Activated T-helper 1 cell treated with anti-CD3 and anti-CD28 coated beads, Interleukin-12 subunit alpha, Interleukin-12 subunit beta, Interleukin-2, Interleukin-4 antibody, amounts not matched to agents 30 ng/mL and 10 ng/mL and 1 ng/mL, durations not matched to agents 14 hours and 24 hours and 36 hours (primary cell): ENCODE measurements around the gene THSD7A. TPM values are rescaled to one million over a fixed set of nuclear protein-coding genes. Genes with fewer than 3 reads are reported as not detected.

Experiments used
- DNase-seq: peaks from one replicate; pipeline ENCODE4 v3.0.0; 2021; ENCODE audit warnings: low spot score
- H3K27ac Mint-ChIP-seq: one replicate; pipeline ENCODE4 v1.8.0; 2021; ENCODE audit warnings: mild to moderate bottlenecking, mixed read lengths
- H3K27me3 Mint-ChIP-seq: one replicate; pipeline ENCODE4 v1.8.0; 2022; ENCODE audit warnings: mild to moderate bottlenecking, moderate library complexity, mixed read lengths; ENCODE audit not compliant: insufficient read depth
- H3K36me3 Mint-ChIP-seq: one replicate; pipeline ENCODE4 v1.8.0; 2021; ENCODE audit warnings: low read depth, mixed read lengths
- H3K4me1 Mint-ChIP-seq: one replicate; pipeline ENCODE4 v1.8.0; 2021; ENCODE audit warnings: low read depth, mixed read lengths
- H3K4me3 Mint-ChIP-seq: one replicate; pipeline ENCODE4 v1.8.0; 2021; ENCODE audit warnings: mild to moderate bottlenecking, moderate library complexity, mixed read lengths
- H3K9me3 Mint-ChIP-seq: one replicate; pipeline ENCODE4 v1.8.0; 2021; ENCODE audit warnings: mixed read lengths
- intact Hi-C: fragments of 100-400 bp; cut with micrococcal nuclease; formaldehyde crosslinking; loops from one replicate; pipeline ENCODE4 v1.15.1; 2024
- total RNA-seq: library from RNA; stranded (reverse); gene quantifications from 2 replicates; pipeline ENCODE4 v1.2.3, GENCODE V29; 2022

THSD7A gene
- total RNA-seq, 1 donor from 2014 or later: not detected

GRCh38 chr7:11757153-11757552, 74.8 kb downstream of the THSD7A start:
- H3K36me3 Mint-ChIP-seq: no peaks in the 10 kb centered on the region
- no peak overlapping the region for H3K4me3 Mint-ChIP-seq
- no peak for DNase-seq
- H3K27ac Mint-ChIP-seq: no peak overlapping the region
- no peaks in the 10 kb centered on the region for H3K27me3 Mint-ChIP-seq
- no peaks in the 10 kb centered on the region for H3K4me1 Mint-ChIP-seq
- no peaks in the 10 kb centered on the region for H3K9me3 Mint-ChIP-seq
- intact Hi-C loops: no loop called here

DNA sequence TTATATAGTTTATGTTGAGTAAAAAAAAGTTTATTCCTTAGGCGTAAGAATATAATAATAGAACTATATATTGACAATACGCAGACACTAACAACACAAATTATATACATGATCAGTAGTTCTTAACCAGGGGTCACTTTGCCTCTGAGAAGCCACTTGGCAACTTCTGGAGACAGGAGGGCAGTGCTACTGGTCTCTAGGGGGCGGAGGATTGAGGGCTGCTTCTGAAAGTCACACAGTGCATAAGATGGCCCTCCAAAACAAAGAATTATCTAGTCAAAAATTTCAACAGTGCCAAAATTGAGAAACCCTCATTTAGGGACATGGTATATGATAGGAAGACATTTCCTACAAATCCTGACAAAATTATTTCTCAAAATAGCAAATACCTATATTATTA, 77.1 kb downstream of the THSD7A start:
- intact Hi-C loops: no loop called here
- Mint-ChIP-seq H3K27ac (no peak overlapping the region), H3K9me3 (no peaks in the 10 kb centered on the region), H3K36me3 (no peaks in the 10 kb centered on the region), H3K4me1 (no peaks in the 10 kb centered on the region), H3K4me3 (no peak overlapping the region), H3K27me3 (no peaks in the 10 kb centered on the region)
- no peak for DNase-seq

GRCh38 chr7:11754123-11754522, 77.9 kb downstream of the THSD7A start:
- Mint-ChIP-seq H3K27me3 (no peaks in the 10 kb centered on the region), H3K4me1 (no peaks in the 10 kb centered on the region), H3K9me3 (no peaks in the 10 kb centered on the region), H3K4me3 (no peak overlapping the region), H3K27ac (no peak overlapping the region), H3K36me3 (no peaks in the 10 kb centered on the region)
- DNase-seq: no peak
- intact Hi-C loops: no loop called here

- Mint-ChIP-seq H3K27me3 (no peaks in the 10 kb centered on the region), H3K4me3 (no peak overlapping the region), H3K4me1 (no peaks in the 10 kb centered on the region), H3K36me3 (no peaks in the 10 kb centered on the region), H3K27ac (no peak overlapping the region), H3K9me3 (no peaks in the 10 kb centered on the region)
- intact Hi-C loops: no loop called here
- DNase-seq: no peak
Observed at GRCh38 chr7:11753433-11753832, 78.6 kb downstream of the THSD7A start.

GRCh38 chr7:11751807-11752389, 80.1 kb downstream of the THSD7A start:
- Mint-ChIP-seq H3K36me3 (no peaks in the 10 kb centered on the region), H3K27ac (no peak overlapping the region), H3K27me3 (no peaks in the 10 kb centered on the region), H3K4me3 (no peak overlapping the region), H3K9me3 (no peaks in the 10 kb centered on the region), H3K4me1 (no peaks in the 10 kb centered on the region)
- no peak for DNase-seq
- intact Hi-C loops: no loop called here

- no peak overlapping the region for H3K4me3 Mint-ChIP-seq
- no peak overlapping the region for H3K27ac Mint-ChIP-seq
- intact Hi-C loops: no loop called here
- no peaks in the 10 kb centered on the region for H3K36me3 Mint-ChIP-seq
- no peak for DNase-seq
- H3K9me3 Mint-ChIP-seq: no peaks in the 10 kb centered on the region
- no peaks in the 10 kb centered on the region for H3K4me1 Mint-ChIP-seq
- no peaks in the 10 kb centered on the region for H3K27me3 Mint-ChIP-seq
Observed at GRCh38 chr7:11751315-11751714, 80.7 kb downstream of the THSD7A start.

- H3K4me1 Mint-ChIP-seq: no peaks in the 10 kb centered on the region
- intact Hi-C loops: no loop called here
- H3K36me3 Mint-ChIP-seq: no peaks in the 10 kb centered on the region
- no peaks in the 10 kb centered on the region for H3K27me3 Mint-ChIP-seq
- H3K27ac Mint-ChIP-seq: no peak overlapping the region
- no peak for DNase-seq
- H3K4me3 Mint-ChIP-seq: no peak overlapping the region
- no peaks in the 10 kb centered on the region for H3K9me3 Mint-ChIP-seq
Observed at GRCh38 chr7:11750191-11750590, 81.8 kb downstream of the THSD7A start.

GRCh38 chr7:11749629-11750028, 82.4 kb downstream of the THSD7A start:
- no peak for DNase-seq
- no peaks in the 10 kb centered on the region for H3K36me3 Mint-ChIP-seq
- no peaks in the 10 kb centered on the region for H3K27me3 Mint-ChIP-seq
- H3K27ac Mint-ChIP-seq: no peak overlapping the region
- H3K9me3 Mint-ChIP-seq: no peaks in the 10 kb centered on the region
- no peaks in the 10 kb centered on the region for H3K4me1 Mint-ChIP-seq
- H3K4me3 Mint-ChIP-seq: no peak overlapping the region
- intact Hi-C loops: no loop called here

DNA sequence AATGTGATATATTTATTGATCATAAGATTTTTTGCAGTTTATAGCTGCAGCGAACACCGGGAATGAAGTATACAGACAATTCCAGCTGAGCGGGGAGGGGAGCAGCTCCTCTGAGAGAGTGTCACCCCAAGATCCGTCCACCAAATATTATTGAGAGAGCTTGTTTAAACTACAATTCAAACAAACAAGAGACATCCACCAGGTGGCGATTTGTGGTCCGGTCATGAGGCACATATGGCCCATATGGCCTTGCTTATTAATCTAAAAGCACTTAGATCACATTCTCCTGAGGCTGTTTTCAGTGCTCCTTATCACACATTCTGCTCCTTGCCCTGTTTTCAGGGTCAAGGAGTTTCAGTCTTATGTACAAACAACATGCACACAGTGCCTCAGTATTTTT, 83.1 kb downstream of the THSD7A start:
- no peaks in the 10 kb centered on the region for H3K4me1 Mint-ChIP-seq
- no peaks in the 10 kb centered on the region for H3K36me3 Mint-ChIP-seq
- H3K27ac Mint-ChIP-seq: no peak overlapping the region
- H3K4me3 Mint-ChIP-seq: no peak overlapping the region
- intact Hi-C loops: no loop called here
- DNase-seq: no peak
- H3K9me3 Mint-ChIP-seq: no peaks in the 10 kb centered on the region
- no peaks in the 10 kb centered on the region for H3K27me3 Mint-ChIP-seq

- no peaks in the 10 kb centered on the region for H3K36me3 Mint-ChIP-seq
- H3K4me3 Mint-ChIP-seq: no peak overlapping the region
- H3K27ac Mint-ChIP-seq: no peak overlapping the region
- no peaks in the 10 kb centered on the region for H3K4me1 Mint-ChIP-seq
- intact Hi-C loops: no loop called here
- H3K9me3 Mint-ChIP-seq: no peaks in the 10 kb centered on the region
- no peaks in the 10 kb centered on the region for H3K27me3 Mint-ChIP-seq
- DNase-seq: no peak
Observed at GRCh38 chr7:11747715-11748485, 84.1 kb downstream of the THSD7A start.

DNA sequence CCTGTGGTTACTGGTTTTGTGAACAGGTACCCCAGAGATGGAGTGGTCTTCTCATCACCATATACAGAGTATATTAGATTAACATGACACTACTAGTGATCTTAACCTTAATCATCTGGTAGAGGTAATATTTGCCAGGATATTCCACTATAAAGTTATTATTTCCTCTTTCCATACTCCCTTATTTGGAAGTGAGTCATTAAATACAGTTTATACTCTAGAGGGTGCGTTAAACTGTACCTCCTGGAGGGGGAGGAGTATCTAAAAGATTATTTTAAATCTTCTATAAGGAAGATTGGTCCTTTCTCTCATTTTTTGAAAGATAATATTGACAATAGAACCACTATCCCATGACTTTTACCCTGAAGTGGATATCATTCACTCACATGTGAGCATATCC, 85.4 kb downstream of the THSD7A start:
- Mint-ChIP-seq H3K27me3 (no peaks in the 10 kb centered on the region), H3K9me3 (no peaks in the 10 kb centered on the region), H3K4me3 (no peak overlapping the region), H3K36me3 (no peaks in the 10 kb centered on the region), H3K4me1 (no peaks in the 10 kb centered on the region), H3K27ac (no peak overlapping the region)
- DNase-seq: no peak
- intact Hi-C loops: no loop called here

DNA sequence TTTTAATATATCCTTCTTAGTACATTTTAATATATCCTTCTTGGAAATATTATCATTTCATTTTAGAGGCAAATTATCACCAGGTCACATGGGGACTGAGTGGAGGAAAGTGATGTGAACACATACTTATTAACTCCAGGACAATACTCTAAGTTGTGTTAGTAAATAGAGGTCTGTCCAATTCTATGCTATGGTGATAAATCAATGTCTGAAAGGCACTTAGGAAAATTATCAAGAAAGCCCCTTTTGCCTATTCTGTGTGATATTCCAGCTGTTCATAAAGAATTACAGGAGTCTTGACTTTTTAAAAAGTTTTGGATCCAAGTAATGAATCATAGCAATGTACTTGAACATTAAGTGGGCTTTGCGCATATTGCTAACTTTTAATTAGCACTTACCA, 88.5 kb downstream of the THSD7A start:
- Mint-ChIP-seq H3K36me3 (no peaks in the 10 kb centered on the region), H3K4me3 (no peak overlapping the region), H3K27ac (no peak overlapping the region), H3K4me1 (no peaks in the 10 kb centered on the region), H3K27me3 (no peaks in the 10 kb centered on the region), H3K9me3 (no peaks in the 10 kb centered on the region)
- intact Hi-C loops: no loop called here
- DNase-seq: no peak

- H3K4me1 Mint-ChIP-seq: no peaks in the 10 kb centered on the region
- DNase-seq: no peak
- H3K9me3 Mint-ChIP-seq: no peaks in the 10 kb centered on the region
- H3K27ac Mint-ChIP-seq: no peak overlapping the region
- no peaks in the 10 kb centered on the region for H3K27me3 Mint-ChIP-seq
- intact Hi-C loops: no loop called here
- no peak overlapping the region for H3K4me3 Mint-ChIP-seq
- no peaks in the 10 kb centered on the region for H3K36me3 Mint-ChIP-seq
Observed at GRCh38 chr7:11743016-11743415, 89.0 kb downstream of the THSD7A start.

- intact Hi-C loops: no loop called here
- Mint-ChIP-seq H3K27me3 (no peaks in the 10 kb centered on the region), H3K4me3 (no peak overlapping the region), H3K36me3 (no peaks in the 10 kb centered on the region), H3K9me3 (no peaks in the 10 kb centered on the region), H3K4me1 (no peaks in the 10 kb centered on the region), H3K27ac (no peak overlapping the region)
- no peak for DNase-seq
Observed at GRCh38 chr7:11742496-11742895, 89.5 kb downstream of the THSD7A start.
